ENCODE results near the gene KIF2A. TPM values are rescaled to one million over a fixed set of nuclear protein-coding genes. Genes with fewer than 3 reads are reported as not detected.

The KIF2A gene
- total and polyA plus RNA-seq, 9 of the 15 experiments (the other 6 are each of a cell fraction or from before 2014, with no cell fraction given) = 42.6 to 126 (median 77.6) TPM

GRCh38 chr5:62266573-62266972 lies 39.4 kb upstream of the KIF2A start:
- ChIA-PET POLR2A (no interaction called here), CTCF (ENCODE audit: low intra/inter-chr PET ratio) (no interaction called here)

More at GRCh38 chr5:62266573-62266972, 39.4 kb upstream of the KIF2A start:
- Histone ChIP-seq H3K4me1 (replicated peaks in 1 of 2; ENCODE audit: control insufficient read depth in 2 of 2, insufficient read depth in 2 of 2, low read length in 2 of 2) (peaks cover 15 to 31% of the 10 kb centered on the region in 2 experiments; a peak in 4 of 5 replicates), H3K27ac (ENCODE audit: extremely low read depth, low read depth, low read length) (no peak overlapping the region), H3K9me3 (replicated peaks; ENCODE audit: control insufficient read depth, insufficient read depth, low read depth, low read length) (peaks cover 3% of the 10 kb centered on the region; the same call in 1 of the 2 replicates), H3K9me1 (ENCODE audit: control insufficient read depth, insufficient read depth, low read length) (no peaks in the 10 kb centered on the region), H3K4me2 (ENCODE audit: insufficient read depth, low read length) (peak overlapping the region; percentile 26; the same call in 1 of the 2 replicates), H3K4me3 (no peak overlapping the region), H2AFZ (ENCODE audit: low read depth, low read length) (peak overlapping the region; percentile 85), H3K27me3 (ENCODE audit: control insufficient read depth in 2 of 2, insufficient read depth in 2 of 2, low read length in 2 of 2) (no peaks in the 10 kb centered on the region), H3K79me2 (ENCODE audit: control insufficient read depth, insufficient read depth, low read length) (no peaks in the 10 kb centered on the region), H3K36me3 (ENCODE audit: control insufficient read depth, insufficient read depth, low read length) (no peaks in the 10 kb centered on the region), H4K20me1 (replicated peaks; ENCODE audit: control insufficient read depth, insufficient read depth, low read length) (no peaks in the 10 kb centered on the region), H3K9ac (ENCODE audit: insufficient read depth in 1 of 2, low read depth in 2 of 2, low read length in 2 of 2) (peak overlapping the region in 1 of 2 experiments; percentile 19; a peak in 1 of 4 replicates)
- 53% methylated on average over 4 of the region's 4 CpGs for WGBS (ENCODE audit: insufficient coverage, low coverage, missing lambda C conversion rate)
- ATAC-seq (peak; percentile 56), DNase-seq (ENCODE audit: extremely low read depth in 1 of 4, low spot score in 3 of 4) (no peak), FAIRE-seq (no peak)
- in situ Hi-C loops (cut with MboI) = no loop called here
- intact Hi-C loops (cut with micrococcal nuclease) = loop anchor here (5.0 kb wide), 1 partner anchor 39 kb away; no protein-coding TSS in a partner anchor
- no TSS peak for BruUV-seq (replicated peaks)
- TF ChIP-seq CHD1 (IDR thresholded peaks at IDR 0.05; ENCODE audit: low read length) (no peak), GMEB1 (CRISPR knock-in tag; IDR thresholded peaks at IDR 0.05) (no peak), ZNF766 (CRISPR knock-in tag; conservative IDR thresholded peaks at IDR 0.05) (no peak), ZNF224 (CRISPR knock-in tag; IDR thresholded peaks at IDR 0.05) (no peak), HDAC2 (IDR thresholded peaks at IDR 0.05) (no peak), L3MBTL2 (IDR thresholded peaks at IDR 0.05) (no peak)
